Keratinocyte (primary cell): ENCODE measurements around the gene RHOC. TPM values are rescaled to one million over a fixed set of nuclear protein-coding genes. Genes with fewer than 3 reads are reported as not detected.

Source experiments
- DNase-seq: peaks from one replicate; pipeline ENCODE4 v3.0.0-alpha.2; 2011; ENCODE audit warnings: low read depth, missing footprints, low spot score
- FAIRE-seq: peaks from 2 replicates; lab custom pipeline; 2011; peaks lifted over from hg19 to GRCh38; lab: Jason Lieb, UNC
- H2AFZ ChIP-seq: 2 replicates; pipeline ENCODE4 v1.6.0; 2012; ENCODE audit warnings: low read length, control low read depth, inconsistent platforms; ENCODE audit not compliant: control insufficient read depth
- H3K27ac ChIP-seq: 2 replicates; pipeline ENCODE4 v1.5.1; 2011; ENCODE audit warnings: low read length; ENCODE audit not compliant: control insufficient read depth, insufficient read depth
- H3K27me3 ChIP-seq: 3 replicates; pipeline ENCODE4 v1.6.0; 2011; ENCODE audit warnings: low read length; ENCODE audit not compliant: control insufficient read depth, insufficient read depth; ENCODE audit errors: extremely low read depth
- H3K36me3 ChIP-seq, 2 experiments: 2 replicates in 1 of 2; 3 replicates in 1 of 2; pipeline ENCODE4 v1.5.1; 2011; ENCODE audit warnings: low read length in 2 of 2, mild to moderate bottlenecking in 1 of 2; ENCODE audit not compliant: control insufficient read depth in 2 of 2, insufficient read depth in 2 of 2; ENCODE audit errors: extremely low read depth in 1 of 2
- H3K4me1 ChIP-seq: 3 replicates; pipeline ENCODE4 v1.5.1; 2011; ENCODE audit warnings: low read length; ENCODE audit not compliant: control insufficient read depth, insufficient read depth; ENCODE audit errors: extremely low read depth
- H3K4me2 ChIP-seq: 3 replicates; pipeline ENCODE4 v1.6.0; 2011; ENCODE audit warnings: low read depth, low read length; ENCODE audit not compliant: control insufficient read depth, insufficient read depth; ENCODE audit errors: extremely low read depth
- H3K4me3 ChIP-seq, 3 experiments: fragments of 200-600 bp in 1 of 3; sonication (generic) in 1 of 3; 2 replicates in 2 of 3; 3 replicates in 1 of 3; pipeline ENCODE4 v1.5.1; 2011 to 2016; ENCODE audit warnings: low read length in 3 of 3, mild to moderate bottlenecking in 3 of 3, control low read depth in 2 of 3, inconsistent platforms in 1 of 3, low read depth in 1 of 3, mixed read lengths in 1 of 3, mixed run types in 1 of 3, moderate library complexity in 1 of 3; ENCODE audit not compliant: control insufficient read depth in 2 of 3, insufficient read depth in 2 of 3; ENCODE audit errors: extremely low read depth in 1 of 3
- H3K79me2 ChIP-seq: 2 replicates; pipeline ENCODE4 v1.6.0; 2012; ENCODE audit warnings: low read length; ENCODE audit not compliant: control insufficient read depth, insufficient read depth
- H3K9ac ChIP-seq: 3 replicates; pipeline ENCODE4 v1.6.0; 2011; ENCODE audit warnings: low read length; ENCODE audit not compliant: control insufficient read depth, insufficient read depth; ENCODE audit errors: extremely low read depth
- H3K9me1 ChIP-seq: 3 replicates; pipeline ENCODE4 v1.6.0; 2011; ENCODE audit warnings: low read length; ENCODE audit not compliant: control insufficient read depth, insufficient read depth; ENCODE audit errors: extremely low read depth
- H3K9me3 ChIP-seq: 2 replicates; pipeline ENCODE4 v1.5.1; 2012; ENCODE audit warnings: low read depth, low read length; ENCODE audit not compliant: control insufficient read depth
- H4K20me1 ChIP-seq: 3 replicates; pipeline ENCODE4 v1.6.0; 2011; ENCODE audit warnings: low read length; ENCODE audit not compliant: control insufficient read depth, insufficient read depth; ENCODE audit errors: extremely low read depth
- CTCF ChIP-seq, 3 experiments: IDR thresholded peaks in 1 of 3; conservative IDR thresholded peaks in 1 of 3; optimal IDR thresholded peaks in 1 of 3; 2 replicates in 2 of 3; 3 replicates in 1 of 3; pipeline versions ENCODE3 to v1.5.1; 2011; ENCODE audit warnings: low read length in 3 of 3, mild to moderate bottlenecking in 3 of 3, moderate library complexity in 2 of 3, control low read depth in 1 of 3, inconsistent platforms in 1 of 3; ENCODE audit not compliant: insufficient read depth in 2 of 3; ENCODE audit errors: extremely low read depth in 1 of 3
- EZH2 ChIP-seq: IDR thresholded peaks from one replicate; pipeline ENCODE4 v1.6.1; 2012; ENCODE audit warnings: inconsistent platforms, mild to moderate bottlenecking, low read length, moderate library complexity
- dilution Hi-C: fragments of 300-500 bp; cut with MboI; formaldehyde crosslinking; loops from one replicate; pipeline ENCODE4 v1.7.0; 2020; ENCODE audit warnings: low sequenced_read_pairs; ENCODE audit not compliant: extremely low pct_ligation_motif_present
- polyA plus RNA-seq, 5 experiments: library from polyadenylated mRNA; depleted of rRNA in 3 of 5; stranded (reverse) in 3 of 5; stranded (forward) in 1 of 5; unstranded in 1 of 5; fragments of >200 nt; gene quantifications; 1 replicate in 1 of 5; 2 replicates in 3 of 5; 3 replicates in 1 of 5; pipeline versions ENCODE4 v1.2.1 to v1.2.3, GENCODE V29; 2011 to 2012; ENCODE audit warnings: missing spikeins in 2 of 5, low read depth in 1 of 5, low replicate concordance in 1 of 5

Gene RHOC
- polyA plus RNA-seq, 1 donor (not counting 4 experiments of a cell fraction or from before 2014, with no cell fraction given) = 639 TPM

GRCh38 chr1:112718691-112719418, 11.9 kb upstream of the RHOC start:
- TF ChIP-seq EZH2 (no peak), CTCF (optimal IDR thresholded peaks at IDR 0.05 in 1 of 3, IDR thresholded peaks at IDR 0.05 in 1 of 3, conservative IDR thresholded peaks at IDR 0.05 in 1 of 3; ENCODE audit: extremely low read depth in 1 of 3, insufficient read depth in 2 of 3, low read length in 3 of 3) (peak; percentile 76 to 98 (median 94))
- H3K4me1 ChIP-seq = peaks cover 23% of the 10 kb centered on the region
- no peaks in the 10 kb centered on the region for H3K9me1 ChIP-seq
- H3K79me2 ChIP-seq = no peaks in the 10 kb centered on the region
- H2AFZ ChIP-seq = peak overlapping the region; percentile 60
- H3K4me3 ChIP-seq = peak overlapping the region in 1 of 3 experiments; percentile 45
- FAIRE-seq (no peak), DNase-seq (no peak)
- no peaks in the 10 kb centered on the region for H3K9me3 ChIP-seq
- no peaks in the 10 kb centered on the region for H3K27me3 ChIP-seq
- peak overlapping the region; percentile 61 for H3K4me2 ChIP-seq
- dilution Hi-C loops = loop anchor here (5.0 kb wide), 1 partner anchor 63 kb away; no protein-coding TSS in a partner anchor
- peak overlapping the region; percentile 28 for H3K9ac ChIP-seq
- H3K36me3 ChIP-seq = no peaks in the 10 kb centered on the region
- H3K27ac ChIP-seq = no peak overlapping the region
- no peaks in the 10 kb centered on the region for H4K20me1 ChIP-seq

GRCh38 chr1:112717263-112717873, 10.4 kb upstream of the RHOC start:
- no peak overlapping the region for H3K4me2 ChIP-seq
- no peaks in the 10 kb centered on the region for H3K27me3 ChIP-seq
- dilution Hi-C loops = loop anchor here (5.0 kb wide), 1 partner anchor 65 kb away; no protein-coding TSS in a partner anchor
- peaks cover 15% of the 10 kb centered on the region for H3K4me1 ChIP-seq
- H3K9me1 ChIP-seq = no peaks in the 10 kb centered on the region
- H3K4me3 ChIP-seq = no peak overlapping the region
- H4K20me1 ChIP-seq = no peaks in the 10 kb centered on the region
- DNase-seq (no peak), FAIRE-seq (no peak)
- H2AFZ ChIP-seq = no peak overlapping the region
- TF ChIP-seq CTCF (optimal IDR thresholded peaks at IDR 0.05 in 1 of 3, IDR thresholded peaks at IDR 0.05 in 1 of 3, conservative IDR thresholded peaks at IDR 0.05 in 1 of 3; ENCODE audit: extremely low read depth in 1 of 3, insufficient read depth in 2 of 3, low read length in 3 of 3) = no peak
- TF ChIP-seq EZH2 = no peak
- no peak overlapping the region for H3K9ac ChIP-seq
- no peaks in the 10 kb centered on the region for H3K79me2 ChIP-seq
- H3K36me3 ChIP-seq = peaks cover 0 to 2% of the 10 kb centered on the region in 2 experiments
- H3K9me3 ChIP-seq = no peaks in the 10 kb centered on the region
- no peak overlapping the region for H3K27ac ChIP-seq
